ENCODE measurements around the gene PAAF1. TPM values are rescaled to one million over a fixed set of nuclear protein-coding genes. Genes with fewer than 3 reads are reported as not detected.
"Not testable (repeated sequence)": the region's sequence is repeated elsewhere in the genome, so short reads cannot be mapped to it uniquely, and the experiment has no call there.

The PAAF1 gene
- total and polyA plus RNA-seq, 4 donors: 10.2 to 23.3 (median 13.9) TPM

DNA sequence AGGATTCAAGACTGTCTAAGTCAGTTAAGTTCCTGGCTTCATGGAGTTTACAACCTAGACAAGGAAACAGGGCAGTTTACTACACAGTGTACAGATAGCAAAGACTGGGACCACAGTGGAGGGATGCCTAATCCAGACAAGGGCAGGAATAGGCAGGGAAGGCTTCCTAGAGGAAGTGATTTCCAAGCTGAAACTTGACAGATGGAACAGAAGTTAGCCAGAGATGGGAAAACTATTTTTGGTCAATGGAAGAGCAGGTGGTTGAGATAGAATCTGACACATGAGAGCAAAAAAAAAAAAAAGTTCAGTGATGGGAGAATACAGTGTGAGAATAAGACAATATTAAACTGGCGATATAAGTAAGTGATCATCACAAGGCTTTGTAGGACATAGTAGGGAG, 1.4 kb upstream of the PAAF1 start:
- 95 to 97% methylated on average over 1 of the region's 1 CpG for WGBS, 2 donors
- Histone ChIP-seq H3K9ac (ENCODE audit: insufficient read depth in 1 of 2, low read length in 2 of 2) (peak overlapping the region in 1 of 2 donors; percentile 57), H3K9me3 (ENCODE audit: control insufficient read depth in 4 of 4, insufficient read depth in 3 of 4, low read length in 3 of 4) (peaks cover 0 to 2% (median 0%) of the 10 kb centered on the region in 4 donors), H3K36me3 (ENCODE audit: control insufficient read depth in 4 of 4, insufficient read depth in 4 of 4, low read length in 4 of 4) (peaks cover 13 to 21% (median 17%) of the 10 kb centered on the region in 4 donors), H3K4me3 (no peak overlapping the region), H3K27ac (ENCODE audit: low read depth in 1 of 2, low read length in 1 of 2) (peak overlapping the region in 1 of 2 donors; percentile 64), H3K27me3 (ENCODE audit: control insufficient read depth in 3 of 3, insufficient read depth in 3 of 3, low read length in 2 of 3) (no peaks in the 10 kb centered on the region), H3K4me1 (ENCODE audit: control insufficient read depth in 5 of 5, insufficient read depth in 5 of 5, low read length in 5 of 5) (peaks cover 5 to 24% (median 9%) of the 10 kb centered on the region in 5 donors)
- ATAC-seq (ENCODE audit: insufficient read depth, low FRiP score) (no peak), DNase-seq (no peak)
- TF ChIP-seq CTCF (IDR thresholded peaks at IDR 0.05; ENCODE audit: control extremely low read depth, extremely low read depth): no peak

DNA sequence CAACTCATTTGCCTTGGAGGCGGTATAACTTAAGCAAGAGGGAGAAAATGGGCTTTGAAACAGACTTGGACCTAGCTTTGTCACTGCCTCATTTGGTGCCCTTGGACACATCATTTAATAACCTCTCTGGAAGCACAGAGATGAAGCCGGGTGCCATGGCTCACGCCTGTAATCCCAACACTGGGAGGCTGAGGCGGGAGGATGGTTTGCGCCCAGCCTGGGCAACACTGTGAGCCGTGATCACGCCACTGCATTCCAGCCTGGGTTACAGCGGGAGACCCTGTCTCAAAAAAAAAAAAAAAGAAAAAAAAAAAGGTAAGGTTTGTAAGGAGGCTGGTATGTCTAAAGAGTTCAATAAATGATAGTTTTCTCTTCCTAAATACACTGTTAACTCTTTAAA, 959 bp upstream of the PAAF1 start:
- ATAC-seq (ENCODE audit: insufficient read depth, low FRiP score): no peak
- TF ChIP-seq CTCF (IDR thresholded peaks at IDR 0.05; ENCODE audit: control extremely low read depth, extremely low read depth): no peak
- WGBS, 2 donors: 40 to 59% methylated on average over 8 of the region's 8 CpGs

DNA sequence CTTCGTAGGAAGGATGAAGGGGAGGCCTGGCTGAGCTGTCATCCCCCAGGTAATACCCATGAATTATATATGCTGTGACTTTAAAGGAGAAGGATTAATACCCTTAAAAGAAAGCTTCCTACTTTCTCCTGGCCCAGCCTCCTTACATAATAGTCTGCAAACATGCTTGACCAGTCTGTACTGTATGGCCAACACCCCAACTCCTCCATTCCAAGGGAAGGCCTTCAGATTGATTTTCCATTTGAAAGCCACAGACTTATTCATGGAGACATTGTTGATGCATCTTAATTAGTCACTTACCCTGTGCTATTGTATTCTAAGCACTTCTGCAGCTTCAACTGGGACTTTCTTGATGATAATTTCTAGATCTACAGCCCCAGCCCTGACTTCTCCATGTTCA, 2.0 kb downstream of the PAAF1 start:
- Histone ChIP-seq H3K27me3 (ENCODE audit: control insufficient read depth in 3 of 3, insufficient read depth in 3 of 3, low read length in 2 of 3) (no peaks in the 10 kb centered on the region), H3K36me3 (ENCODE audit: control insufficient read depth in 4 of 4, insufficient read depth in 4 of 4, low read length in 4 of 4) (peaks cover 2 to 16% (median 4%) of the 10 kb centered on the region in 4 donors), H3K9me3 (ENCODE audit: control insufficient read depth in 4 of 4, insufficient read depth in 3 of 4, low read length in 3 of 4) (peaks cover 0 to 2% (median 0%) of the 10 kb centered on the region in 4 donors), H3K4me3 (no peak overlapping the region), H3K4me1 (ENCODE audit: control insufficient read depth in 5 of 5, insufficient read depth in 5 of 5, low read length in 5 of 5) (peaks cover 5 to 24% (median 9%) of the 10 kb centered on the region in 5 donors), H3K9ac (ENCODE audit: insufficient read depth in 1 of 2, low read length in 2 of 2) (no peak overlapping the region), H3K27ac (ENCODE audit: low read depth in 1 of 2, low read length in 1 of 2) (no peak overlapping the region)
- no peak for ATAC-seq (ENCODE audit: insufficient read depth, low FRiP score)
- DNase-seq: no peak
- 82 to 97% methylated on average over 1 of the region's 1 CpG for WGBS, 2 donors
- no peak for TF ChIP-seq CTCF (IDR thresholded peaks at IDR 0.05; ENCODE audit: control extremely low read depth, extremely low read depth)

More for the DNA sequence above, 959 bp upstream of the PAAF1 start:
- no peaks in the 10 kb centered on the region for H3K27me3 ChIP-seq (ENCODE audit: control insufficient read depth in 3 of 3, insufficient read depth in 3 of 3, low read length in 2 of 3)
- H3K4me1 ChIP-seq (ENCODE audit: control insufficient read depth in 5 of 5, insufficient read depth in 5 of 5, low read length in 5 of 5): peaks cover 5 to 24% (median 9%) of the 10 kb centered on the region in 5 donors
- peak overlapping the region; percentile 77 to 89 for H3K9ac ChIP-seq (ENCODE audit: insufficient read depth in 1 of 2, low read length in 2 of 2)
- DNase-seq: peak in 2 of 3 donors; percentile 7 to 19
- H3K9me3 ChIP-seq (ENCODE audit: control insufficient read depth in 4 of 4, insufficient read depth in 3 of 4, low read length in 3 of 4): peaks cover 0 to 2% (median 0%) of the 10 kb centered on the region in 4 donors
- H3K27ac ChIP-seq (ENCODE audit: low read depth in 1 of 2, low read length in 1 of 2): peak overlapping the region; percentile 36 to 64
- H3K4me3 ChIP-seq: no peak overlapping the region
- H3K36me3 ChIP-seq (ENCODE audit: control insufficient read depth in 4 of 4, insufficient read depth in 4 of 4, low read length in 4 of 4): peaks cover 13 to 21% (median 17%) of the 10 kb centered on the region in 4 donors

- H3K9me3 ChIP-seq (ENCODE audit: control insufficient read depth in 4 of 4, insufficient read depth in 3 of 4, low read length in 3 of 4); H3K27me3 ChIP-seq (ENCODE audit: control insufficient read depth in 3 of 3, insufficient read depth in 3 of 3, low read length in 2 of 3); ATAC-seq (ENCODE audit: insufficient read depth, low FRiP score); H3K4me3 ChIP-seq; H3K9ac ChIP-seq (ENCODE audit: insufficient read depth in 1 of 2, low read length in 2 of 2); H3K27ac ChIP-seq (ENCODE audit: low read depth in 1 of 2, low read length in 1 of 2); DNase-seq: not testable (repeated sequence)
- WGBS, 2 donors: 94 to 96% methylated on average over 10 of the region's 10 CpGs
- Histone ChIP-seq H3K36me3 (ENCODE audit: control insufficient read depth in 4 of 4, insufficient read depth in 4 of 4, low read length in 4 of 4) (peaks cover 0 to 12% (median 3%) of the 10 kb centered on the region in 4 donors), H3K4me1 (ENCODE audit: control insufficient read depth in 5 of 5, insufficient read depth in 5 of 5, low read length in 5 of 5) (peaks cover 2 to 18% (median 3%) of the 10 kb centered on the region in 5 donors)
These were observed 3.6 kb downstream of the PAAF1 start for GRCh38 chr11:73880449-73880848.

All from lung (tissue), 12 donors.